ENCODE results near the gene SUPT16H.

GRCh38 chr14:21426692-21427091 lies 42.9 kb upstream of the SUPT16H start:
- TF ChIP-seq CTCF (IDR thresholded peaks at IDR 0.05) (no peak), POLR2A (IDR thresholded peaks at IDR 0.05) (no peak)

Data from esophagus squamous epithelium (tissue), 4 donors.